GM21576 (cell line): Measurements from ENCODE around the gene TOR4A.
A peak's percentile ranks its signal among the peaks of the same experiment; 100 is the strongest.
"Not testable (repeated sequence)": the region's sequence is repeated elsewhere in the genome, so short reads cannot be mapped to it uniquely, and the experiment has no call there.

Source experiments
- ATAC-seq: cut with Tn5 transposase; IDR thresholded peaks from one replicate; pipeline ENCODE4 v1.9.1; 2021; ENCODE audit warnings: mild to moderate bottlenecking, moderate library complexity; ENCODE audit not compliant: unreplicated experiment

Gene TOR4A

DNA sequence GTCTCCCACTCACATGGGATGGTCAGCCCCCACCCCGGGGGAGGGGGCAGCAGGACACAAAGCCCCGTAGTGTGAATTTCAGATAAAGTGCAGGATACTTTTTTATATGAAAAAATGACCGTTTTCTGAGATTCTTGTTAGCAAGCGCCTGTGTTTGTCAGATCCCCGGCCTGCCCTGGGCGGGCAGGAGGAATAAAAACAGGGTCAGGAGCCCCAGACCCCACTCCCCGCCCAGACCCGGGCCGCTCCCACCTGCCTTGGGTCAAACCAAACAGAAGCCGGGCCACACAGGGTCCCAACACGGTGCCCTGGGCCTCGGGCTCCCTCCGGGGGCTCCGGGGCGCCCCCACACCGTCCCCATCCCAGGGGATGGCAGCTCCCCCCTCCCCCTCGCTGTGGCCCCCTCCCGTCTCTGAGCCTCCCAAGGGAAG is 38.1 kb downstream of the TOR4A start:
- ATAC-seq: no peak

DNA sequence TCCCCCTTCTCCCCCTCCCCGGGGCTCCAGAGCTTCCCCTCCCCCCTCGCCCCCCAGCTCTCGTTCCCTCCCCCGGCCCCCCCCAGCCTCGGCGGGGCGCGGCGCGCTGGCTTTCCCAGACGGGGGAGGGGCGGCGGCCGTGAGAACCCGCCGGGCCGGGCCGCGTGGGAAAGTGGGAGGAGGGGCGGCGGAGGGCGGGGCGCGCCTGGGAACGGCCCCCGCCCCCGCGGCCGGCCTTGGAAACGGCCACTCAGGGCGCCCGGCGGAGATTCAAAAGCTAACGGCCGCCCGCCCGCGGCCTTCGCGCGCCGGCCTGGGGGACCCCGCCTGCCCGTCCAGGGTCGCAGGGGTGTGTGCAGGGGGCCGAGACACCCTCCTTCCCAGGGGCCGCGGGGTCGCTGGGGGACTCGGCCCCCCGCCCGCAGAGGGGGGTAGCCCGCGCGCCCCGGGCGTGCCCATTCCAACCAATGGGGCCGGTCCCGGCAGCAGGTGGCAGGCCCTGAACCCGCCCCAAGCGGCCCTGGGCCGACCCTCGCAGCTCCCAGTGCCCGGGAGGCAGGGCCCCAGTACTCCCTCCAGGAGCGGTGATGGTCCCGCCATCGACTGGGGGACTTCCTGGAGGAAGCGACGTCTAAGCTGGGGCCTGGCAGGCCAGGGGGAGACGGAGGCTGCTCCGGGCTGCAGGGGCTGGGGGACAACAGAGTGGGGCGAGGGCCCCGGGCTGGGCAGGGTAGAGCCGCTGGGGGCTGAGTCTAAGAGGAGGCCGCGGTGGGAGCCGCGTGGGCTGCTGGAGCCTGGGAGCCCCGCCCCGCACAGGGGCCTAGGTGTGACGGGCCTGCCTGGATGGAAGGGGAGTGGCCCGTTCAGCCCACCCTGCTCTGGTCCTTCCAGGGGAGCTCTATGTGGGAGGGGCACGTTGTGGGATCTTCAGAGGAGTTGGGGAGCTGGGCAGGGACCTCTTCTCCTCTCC is 38.8 kb downstream of the TOR4A start:
- no peak for ATAC-seq

DNA sequence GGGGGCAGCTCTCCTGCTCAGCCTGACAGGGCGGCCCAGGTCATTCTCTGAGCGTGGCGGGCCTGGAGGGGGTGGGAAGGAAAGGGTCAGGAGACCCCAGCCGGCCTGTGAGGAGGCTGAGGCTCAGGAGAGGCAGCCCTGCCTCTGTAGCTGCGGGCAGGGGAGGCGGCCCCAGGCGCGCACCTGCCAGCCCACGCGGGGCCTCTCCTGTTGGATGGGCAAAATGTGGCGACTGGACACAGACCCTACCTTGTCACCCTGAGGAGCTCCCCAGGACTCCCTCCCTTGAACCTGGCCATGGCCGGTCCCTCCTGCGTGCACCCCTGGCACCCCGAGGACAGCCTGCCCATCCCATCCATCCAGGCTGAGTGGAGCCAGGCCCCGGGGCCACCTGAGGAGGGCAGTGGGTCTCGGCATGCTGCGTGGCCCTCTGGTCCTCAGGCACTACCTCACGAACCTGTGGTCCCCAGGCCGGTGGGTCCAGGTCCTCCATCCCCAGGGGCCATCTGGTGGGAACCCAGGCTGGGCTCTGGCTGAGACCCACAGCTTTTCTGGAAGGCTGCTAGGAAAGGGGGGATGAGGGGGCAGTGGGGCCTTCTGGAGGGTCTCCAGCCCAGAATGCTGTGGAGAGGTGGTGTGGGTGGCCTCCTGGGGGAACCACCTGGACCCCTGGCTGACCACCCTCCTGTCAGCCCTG is 39.6 kb downstream of the TOR4A start:
- no peak for ATAC-seq

DNA sequence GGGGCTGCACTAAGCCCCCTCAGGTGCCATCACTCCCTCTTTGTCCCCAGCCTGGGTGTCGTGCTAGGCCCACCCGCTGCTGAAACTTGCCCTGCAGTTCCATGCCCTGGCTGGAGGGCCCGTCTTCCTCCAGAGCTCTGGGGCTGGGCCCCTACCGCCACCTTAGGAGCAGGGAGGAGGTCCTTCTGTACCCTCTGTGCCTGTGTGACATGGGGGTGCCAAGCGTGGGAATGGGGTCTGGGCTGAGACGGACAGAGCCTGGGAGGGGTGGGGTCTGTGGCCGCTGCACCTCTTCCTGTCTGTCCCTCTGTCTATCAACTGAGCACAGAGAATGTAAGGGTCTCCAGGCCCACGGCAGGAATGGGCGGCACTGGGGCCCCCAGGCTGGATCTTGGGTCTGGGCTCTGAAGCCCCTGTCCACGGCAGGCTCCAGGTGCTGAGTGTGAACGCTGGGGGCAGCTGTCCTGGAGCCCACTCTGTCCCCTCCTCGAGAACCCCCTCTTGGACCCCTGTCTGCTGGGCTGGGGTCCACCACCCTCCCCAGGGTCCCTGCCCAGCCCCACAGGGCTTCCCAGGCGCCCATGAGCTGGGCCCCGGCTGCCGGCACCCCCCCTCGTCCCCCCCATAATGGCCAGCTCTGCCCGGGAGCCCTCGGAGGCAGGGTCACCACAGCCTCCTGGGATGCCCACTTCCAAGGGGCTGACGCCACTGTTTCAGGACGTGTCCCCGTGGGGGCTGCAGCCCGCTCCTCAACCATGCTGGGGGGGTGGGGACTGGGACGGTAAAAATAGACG is 40.4 kb downstream of the TOR4A start:
- ATAC-seq: no peak

DNA sequence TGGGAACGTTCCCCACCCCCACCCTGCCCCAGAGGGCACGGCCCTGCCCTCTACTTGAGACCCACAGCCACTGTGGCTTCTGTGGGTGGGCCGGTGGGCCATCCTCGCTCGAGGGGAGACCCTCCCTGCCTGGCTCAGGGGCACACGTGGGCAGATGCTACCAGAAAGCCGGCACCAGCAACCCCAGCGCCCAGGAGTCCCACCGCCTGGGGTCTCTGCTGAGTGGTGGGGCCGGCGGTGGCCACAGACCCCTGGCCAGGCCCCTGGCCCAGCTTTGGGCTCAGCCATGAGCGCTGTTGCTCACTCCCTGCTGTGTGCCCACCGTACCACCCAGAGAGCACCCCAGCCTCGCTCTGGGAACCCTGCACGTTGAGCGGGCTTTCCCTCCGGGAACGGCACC is 41.1 kb downstream of the TOR4A start:
- ATAC-seq: no peak

DNA sequence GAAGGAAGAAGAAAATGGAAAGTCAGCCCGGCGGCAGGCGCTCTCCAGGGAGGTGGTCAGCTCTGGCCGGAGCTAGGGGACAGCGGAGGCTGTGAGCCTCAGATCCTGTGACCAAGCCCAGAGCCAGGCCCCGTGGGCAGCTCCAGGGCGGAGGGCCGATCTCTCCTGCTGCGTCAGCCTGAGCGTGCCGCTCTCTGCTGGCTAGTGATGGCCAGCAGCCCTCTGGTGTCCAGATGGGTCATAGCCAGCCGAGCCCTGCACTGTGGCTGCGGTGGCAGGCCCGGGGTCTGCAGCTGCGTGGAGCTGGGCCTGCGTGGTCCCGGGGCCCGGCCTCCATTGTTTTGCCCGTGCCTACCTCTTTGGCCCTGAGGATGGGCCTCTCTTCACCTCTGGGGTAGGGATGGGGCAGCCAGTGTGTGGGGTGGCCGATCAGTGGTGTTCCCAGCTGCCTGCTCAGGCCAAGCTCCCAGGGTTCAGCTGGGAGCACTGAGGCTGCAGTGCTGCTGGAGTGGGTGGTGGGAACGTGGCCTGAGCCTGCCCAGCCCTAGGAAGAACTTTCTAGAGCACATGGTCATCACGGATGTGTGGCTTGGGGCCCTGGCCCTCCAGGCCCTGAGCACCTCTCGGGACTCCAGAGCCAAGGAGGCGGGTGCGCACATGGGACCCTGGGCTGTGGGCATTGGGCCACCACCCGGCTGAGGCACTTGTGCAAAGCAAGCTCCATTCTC is 41.6 kb downstream of the TOR4A start:
- no peak for ATAC-seq

DNA sequence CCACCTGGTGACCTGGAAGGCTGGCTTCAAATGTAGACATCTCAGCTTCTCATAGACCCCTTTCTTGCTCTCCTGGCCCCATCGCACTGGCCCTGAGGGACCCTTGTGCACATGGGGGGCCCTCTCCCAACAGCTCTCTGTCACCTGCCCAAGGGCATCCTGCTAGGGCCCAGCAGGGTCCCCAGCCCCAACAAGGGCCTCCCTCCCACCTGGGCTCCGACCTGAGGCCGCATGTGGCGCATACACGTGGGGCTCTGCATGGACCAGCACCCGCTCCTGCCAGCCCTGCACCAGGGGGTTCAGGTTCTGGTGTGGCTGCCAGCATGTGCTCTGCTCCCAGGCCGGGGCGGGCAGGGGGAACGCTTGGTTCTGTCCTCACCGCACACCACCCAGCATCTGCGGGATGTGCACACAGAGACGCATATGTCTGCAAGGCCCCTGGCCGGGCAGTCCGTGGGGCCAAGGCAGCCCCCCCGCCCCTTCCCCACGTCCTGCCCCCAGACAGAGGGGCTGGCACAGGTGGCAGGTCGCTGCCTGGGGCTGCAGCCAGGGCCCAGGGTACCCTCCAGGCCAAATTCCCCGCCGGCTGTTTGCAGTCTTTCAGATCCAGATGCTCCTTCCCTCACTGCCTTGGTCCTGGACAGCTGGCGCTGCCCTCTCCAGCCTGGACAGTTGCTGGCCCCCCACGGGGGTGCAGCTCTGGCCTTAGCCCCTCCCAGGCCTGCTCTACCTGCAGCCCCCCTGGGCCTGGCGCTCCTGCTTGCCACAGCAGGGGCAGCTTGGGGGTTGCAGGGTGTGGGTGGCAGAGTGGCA is 42.4 kb downstream of the TOR4A start:
- ATAC-seq: no peak

GRCh38 chr9:137320555-137321384 is 43.2 kb downstream of the TOR4A start:
- ATAC-seq: no peak

GRCh38 chr9:137321726-137322361 is 44.3 kb downstream of the TOR4A start:
- ATAC-seq: no peak

DNA sequence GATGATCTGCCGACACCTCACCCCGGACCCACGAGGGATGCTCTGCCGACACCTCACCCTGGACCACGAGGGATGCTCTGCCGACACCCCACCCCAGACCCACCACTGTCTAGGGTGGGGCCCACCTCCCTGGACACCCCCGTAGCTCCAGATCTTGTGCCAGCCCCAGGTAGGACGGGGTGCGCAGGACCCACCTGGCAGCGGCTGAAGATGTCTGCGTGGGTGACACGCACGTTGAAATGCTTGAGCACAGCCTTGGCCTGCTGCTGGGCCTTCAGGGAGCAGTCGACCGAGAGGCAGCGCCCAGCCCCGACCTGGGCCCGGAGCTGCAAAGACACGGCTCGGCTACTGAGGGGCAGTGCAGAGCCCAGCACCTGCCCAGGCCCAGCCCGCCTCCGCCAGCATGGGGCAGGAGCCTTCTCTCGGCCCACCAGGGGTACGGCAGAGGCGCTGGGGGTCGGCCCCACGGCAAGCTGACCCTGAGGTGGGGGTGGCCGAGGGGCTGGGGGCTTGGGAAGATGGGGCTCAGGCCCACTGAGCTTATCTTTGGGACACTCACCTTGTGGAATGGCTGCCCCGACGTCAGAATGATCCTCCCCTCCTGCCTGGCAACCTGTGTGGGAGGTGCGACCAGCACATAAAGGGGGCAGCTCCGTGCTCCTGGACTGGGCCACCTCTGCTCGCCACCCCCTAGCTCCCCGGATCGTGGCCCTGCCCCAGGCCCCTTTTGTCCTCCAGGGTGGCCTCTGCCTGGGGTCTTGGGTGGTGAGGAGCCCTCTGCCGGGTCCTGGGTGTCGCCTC is 46.2 kb downstream of the TOR4A start:
- no peak for ATAC-seq

GRCh38 chr9:137325124-137325523 is 47.6 kb downstream of the TOR4A start:
- no peak for ATAC-seq

DNA sequence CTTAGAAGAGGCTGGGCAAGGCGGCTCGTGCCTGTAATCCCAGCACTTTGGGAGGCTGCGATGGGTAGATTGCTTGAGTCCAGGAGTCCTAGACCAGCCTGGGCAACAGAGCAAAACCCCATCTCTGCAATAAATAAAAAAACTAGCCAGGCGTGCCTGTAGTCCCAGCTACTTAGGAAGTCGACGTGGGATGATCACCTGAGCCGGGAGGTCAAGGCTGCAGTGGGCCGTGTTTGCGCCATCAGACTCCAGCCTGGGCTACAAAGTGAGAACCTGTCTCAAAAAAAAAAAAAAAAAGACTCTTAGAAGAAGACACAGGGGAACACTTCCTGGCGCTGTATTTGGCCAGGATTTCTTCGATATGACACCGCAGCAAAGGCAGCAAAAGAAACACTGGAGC is 48.3 kb downstream of the TOR4A start:
- ATAC-seq: no peak

GRCh38 chr9:137326445-137327065 is 49.0 kb downstream of the TOR4A start:
- ATAC-seq: peak; percentile 56

- not testable (repeated sequence) for ATAC-seq
Measured at GRCh38 chr9:137327641-137328550, 50.4 kb downstream of the TOR4A start.

DNA sequence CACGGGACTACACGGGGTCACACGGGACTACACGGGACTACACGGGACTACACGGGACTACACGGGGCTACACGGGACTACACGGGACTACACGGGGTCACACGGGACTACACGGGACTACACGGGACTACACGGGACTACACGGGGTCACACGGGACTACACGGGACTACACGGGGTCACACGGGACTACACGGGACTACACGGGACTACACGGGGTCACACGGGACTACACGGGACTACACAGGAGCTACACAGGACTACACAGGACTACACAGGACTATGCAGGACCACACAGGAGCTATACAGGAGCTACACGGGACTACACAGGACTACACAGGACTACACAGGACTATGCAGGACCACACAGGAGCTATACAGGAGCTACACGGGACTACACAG is 52.1 kb downstream of the TOR4A start:
- not testable (repeated sequence) for ATAC-seq

GRCh38 chr9:137330689-137331088 is 53.2 kb downstream of the TOR4A start:
- ATAC-seq: no peak
